ENCODE results near the gene TMCO6. TPM values are rescaled to one million over a fixed set of nuclear protein-coding genes. Genes with fewer than 3 reads are reported as not detected.
"Not testable (repeated sequence)": the region's sequence is repeated elsewhere in the genome, so short reads cannot be mapped to it uniquely, and the experiment has no call there.

Gene TMCO6
- total and polyA plus RNA-seq, 5 donors, result 4.3 to 5.0 (median 4.6) TPM

- DNase-seq; H3K4me1 ChIP-seq (ENCODE audit: control insufficient read depth, insufficient read depth, low read length); H3K27me3 ChIP-seq (ENCODE audit: control insufficient read depth, insufficient read depth); H3K9me3 ChIP-seq (ENCODE audit: control insufficient read depth, low read length); ATAC-seq: not testable (repeated sequence)
- Histone ChIP-seq H3K27ac (ENCODE audit: low read length) (peak overlapping the region; percentile 77), H3K4me3 (ENCODE audit: low read length) (peak overlapping the region; percentile 33)
- 18% methylated on average over 9 of the region's 9 CpGs for WGBS
- intact Hi-C loops (cut with DNase I), result loop anchor here in 3 of 4 donors (5.0 to 10.0 kb wide), 3 partner anchors 74 to 92 kb away; partner anchors contain the start of genes APBB3 (in 1 of the 3), EIF4EBP3 (in 1 of the 3), SLC35A4 (in 1 of the 3) and SRA1 (in 1 of the 3)
Observed at GRCh38 chr5:140638898-140639147, 428 bp upstream of the TMCO6 start.

- ATAC-seq (no peak), DNase-seq (no peak)
- Histone ChIP-seq H3K9me3 (ENCODE audit: control insufficient read depth, low read length) (no peaks in the 10 kb centered on the region), H3K27me3 (ENCODE audit: control insufficient read depth, insufficient read depth) (no peaks in the 10 kb centered on the region), H3K27ac (ENCODE audit: low read length) (no peak overlapping the region), H3K4me1 (ENCODE audit: control insufficient read depth, insufficient read depth, low read length) (peaks cover 3% of the 10 kb centered on the region), H3K4me3 (ENCODE audit: low read length) (no peak overlapping the region)
- WGBS, result 89% methylated on average over 8 of the region's 8 CpGs
- intact Hi-C loops (cut with DNase I), result loop anchor here in 2 of 4 donors (5.0 to 10.0 kb wide), 2 partner anchors 84 to 237 kb away; partner anchors contain the start of genes ANKHD1 (in 1 of the 2) and SRA1 (in 1 of the 2)
Observed at GRCh38 chr5:140641716-140642115, 2.5 kb downstream of the TMCO6 start.

GRCh38 chr5:140642718-140643117 is 3.5 kb downstream of the TMCO6 start:
- DNase-seq, result no peak
- Histone ChIP-seq H3K4me3 (ENCODE audit: low read length) (no peak overlapping the region), H3K27ac (ENCODE audit: low read length) (no peak overlapping the region), H3K27me3 (ENCODE audit: control insufficient read depth, insufficient read depth) (no peaks in the 10 kb centered on the region), H3K9me3 (ENCODE audit: control insufficient read depth, low read length) (no peaks in the 10 kb centered on the region), H3K4me1 (ENCODE audit: control insufficient read depth, insufficient read depth, low read length) (peaks cover 3% of the 10 kb centered on the region)
- no peak for ATAC-seq
- intact Hi-C loops (cut with DNase I), result loop anchor here in 2 of 4 donors (5.0 to 10.0 kb wide), 2 partner anchors 85 to 238 kb away; partner anchors contain the start of genes ANKHD1 (in 1 of the 2) and SRA1 (in 1 of the 2)
- WGBS, result 54% methylated on average over 3 of the region's 3 CpGs

GRCh38 chr5:140647042-140647419 is 7.8 kb downstream of the TMCO6 start:
- no peaks in the 10 kb centered on the region for H3K4me1 ChIP-seq (ENCODE audit: control insufficient read depth, insufficient read depth, low read length)
- ATAC-seq, result peak; percentile 8 to 28
- DNase-seq, result no peak
- no peaks in the 10 kb centered on the region for H3K9me3 ChIP-seq (ENCODE audit: control insufficient read depth, low read length)
- H3K4me3 ChIP-seq (ENCODE audit: low read length), result peak overlapping the region; percentile 68
- under 1% methylated on average over 27 of the region's 27 CpGs for WGBS
- peak overlapping the region; percentile 82 for H3K27ac ChIP-seq (ENCODE audit: low read length)
- intact Hi-C loops (cut with DNase I), result loop anchor here in 1 of 4 donors (10.0 kb wide), 1 partner anchor 242 kb away; the partner anchor contains the start of gene ANKHD1
- no peaks in the 10 kb centered on the region for H3K27me3 ChIP-seq (ENCODE audit: control insufficient read depth, insufficient read depth)

- Histone ChIP-seq H3K9me3 (ENCODE audit: control insufficient read depth, low read length) (no peaks in the 10 kb centered on the region), H3K27me3 (ENCODE audit: control insufficient read depth, insufficient read depth) (no peaks in the 10 kb centered on the region), H3K27ac (ENCODE audit: low read length) (no peak overlapping the region), H3K4me1 (ENCODE audit: control insufficient read depth, insufficient read depth, low read length) (no peaks in the 10 kb centered on the region), H3K4me3 (ENCODE audit: low read length) (no peak overlapping the region)
- ATAC-seq, result no peak
- DNase-seq, result no peak
- 96% methylated on average over 17 of the region's 17 CpGs for WGBS
- intact Hi-C loops (cut with DNase I), result no loop called here
Observed at GRCh38 chr5:140658870-140659269, 19.6 kb downstream of the TMCO6 start.

GRCh38 chr5:140660371-140660770 is 21.1 kb downstream of the TMCO6 start:
- ATAC-seq; H3K27me3 ChIP-seq (ENCODE audit: control insufficient read depth, insufficient read depth); H3K4me1 ChIP-seq (ENCODE audit: control insufficient read depth, insufficient read depth, low read length); H3K9me3 ChIP-seq (ENCODE audit: control insufficient read depth, low read length); intact Hi-C loops (cut with DNase I); H3K4me3 ChIP-seq (ENCODE audit: low read length); H3K27ac ChIP-seq (ENCODE audit: low read length); DNase-seq: not testable (repeated sequence)
- WGBS, result 85% methylated on average over 6 of the region's 6 CpGs

GRCh38 chr5:140664030-140664358 is 24.7 kb downstream of the TMCO6 start:
- Histone ChIP-seq H3K4me3 (ENCODE audit: low read length) (peak overlapping the region; percentile 86), H3K27me3 (ENCODE audit: control insufficient read depth, insufficient read depth) (no peaks in the 10 kb centered on the region), H3K27ac (ENCODE audit: low read length) (peak overlapping the region; percentile 97), H3K9me3 (ENCODE audit: control insufficient read depth, low read length) (no peaks in the 10 kb centered on the region), H3K4me1 (ENCODE audit: control insufficient read depth, insufficient read depth, low read length) (peaks cover 4% of the 10 kb centered on the region)
- 8% methylated on average over 18 of the region's 18 CpGs for WGBS
- ATAC-seq, result no peak
- DNase-seq, result peak in 1 of 3 donors; percentile 57
- intact Hi-C loops (cut with DNase I), result no loop called here

- peak; percentile 99 for ATAC-seq
- Histone ChIP-seq H3K4me1 (ENCODE audit: control insufficient read depth, insufficient read depth, low read length) (peaks cover 4% of the 10 kb centered on the region), H3K27ac (ENCODE audit: low read length) (peak within 1 kb of the TSS; percentile 97), H3K27me3 (ENCODE audit: control insufficient read depth, insufficient read depth) (no peaks in the 10 kb centered on the region), H3K9me3 (ENCODE audit: control insufficient read depth, low read length) (no peaks in the 10 kb centered on the region), H3K4me3 (ENCODE audit: low read length) (peak within 1 kb of the TSS; percentile 86)
- intact Hi-C loops (cut with DNase I), result no loop called here
- WGBS, result under 1% methylated on average over 54 of the region's 54 CpGs
- peak; percentile 98 to 99 (median 99) for DNase-seq
Observed at GRCh38 chr5:140664359-140665119, 25.3 kb downstream of the TMCO6 start, which contains the start of gene WDR55. Gene WDR55 (plus strand): TSS chr5:140664904. CDS start chr5:140664913, 9 bp downstream.

- DNase-seq; H3K4me1 ChIP-seq (ENCODE audit: control insufficient read depth, insufficient read depth, low read length); H3K4me3 ChIP-seq (ENCODE audit: low read length); intact Hi-C loops (cut with DNase I); H3K9me3 ChIP-seq (ENCODE audit: control insufficient read depth, low read length); H3K27me3 ChIP-seq (ENCODE audit: control insufficient read depth, insufficient read depth); H3K27ac ChIP-seq (ENCODE audit: low read length): not testable (repeated sequence)
- WGBS, result 93% methylated on average over 4 of the region's 4 CpGs
- peak; percentile 5 to 23 for ATAC-seq
Observed at GRCh38 chr5:140671035-140671434, 31.8 kb downstream of the TMCO6 start.

- no peaks in the 10 kb centered on the region for H3K4me1 ChIP-seq (ENCODE audit: control insufficient read depth, insufficient read depth, low read length)
- intact Hi-C loops (cut with DNase I), result no loop called here
- H3K27me3 ChIP-seq (ENCODE audit: control insufficient read depth, insufficient read depth), result no peaks in the 10 kb centered on the region
- no peak for DNase-seq
- no peaks in the 10 kb centered on the region for H3K9me3 ChIP-seq (ENCODE audit: control insufficient read depth, low read length)
- WGBS, result 92% methylated on average over 6 of the region's 7 CpGs
- H3K4me3 ChIP-seq (ENCODE audit: low read length), result no peak overlapping the region
- H3K27ac ChIP-seq (ENCODE audit: low read length), result no peak overlapping the region
- no peak for ATAC-seq
Observed at GRCh38 chr5:140671472-140672125, 32.3 kb downstream of the TMCO6 start.

GRCh38 chr5:140672455-140673186 is 33.4 kb downstream of the TMCO6 start:
- H3K4me1 ChIP-seq (ENCODE audit: control insufficient read depth, insufficient read depth, low read length), result no peaks in the 10 kb centered on the region
- 44% methylated on average over 70 of the region's 70 CpGs for WGBS
- no peak overlapping the region for H3K27ac ChIP-seq (ENCODE audit: low read length)
- ATAC-seq (peak; percentile 22 to 59), DNase-seq (peak; percentile 59 to 78 (median 74))
- intact Hi-C loops (cut with DNase I), result no loop called here
- no peaks in the 10 kb centered on the region for H3K9me3 ChIP-seq (ENCODE audit: control insufficient read depth, low read length)
- no peaks in the 10 kb centered on the region for H3K27me3 ChIP-seq (ENCODE audit: control insufficient read depth, insufficient read depth)
- no peak overlapping the region for H3K4me3 ChIP-seq (ENCODE audit: low read length)
